ENCODE data around the gene HTATSF1. TPM values are rescaled to one million over a fixed set of nuclear protein-coding genes. Genes with fewer than 3 reads are reported as not detected.

Gene HTATSF1
- polyA plus RNA-seq, 1 of the 3 experiments (the other 2 are of a cell fraction), result 2.7 TPM

GRCh38 chrX:136551410-136551809 is 54.0 kb downstream of the HTATSF1 start (continued):
- TF ChIP-seq USF1 (IDR thresholded peaks at IDR 0.05; ENCODE audit: borderline replicate concordance, low read depth), result no peak
- no peak for TF ChIP-seq FOXM1 (IDR thresholded peaks at IDR 0.05; ENCODE audit: low read depth)
- no peak for TF ChIP-seq PBX3 (IDR thresholded peaks at IDR 0.05)
- no peak for TF ChIP-seq CTCF (IDR thresholded peaks at IDR 0.05)
- no peak for TF ChIP-seq EZH2phosphoT487 (IDR thresholded peaks at IDR 0.05; ENCODE audit: borderline replicate concordance, low read depth)
- no peak for TF ChIP-seq ELF1 (IDR thresholded peaks at IDR 0.05)
- no peak for TF ChIP-seq FOSL2 (IDR thresholded peaks at IDR 0.05; ENCODE audit: borderline replicate concordance, low read depth)
- no peak for TF ChIP-seq GATA2 (CRISPR knock-in tag; IDR thresholded peaks at IDR 0.05)

- H3K27ac ChIP-seq (ENCODE audit: low read depth in 2 of 2, low read length in 1 of 2), result no peak overlapping the region
- ChIA-PET CTCF (no interaction called here), POLR2A (no interaction called here)
- H3K9ac ChIP-seq, result no peak overlapping the region
- no peak for DNase-seq
- no peaks in the 10 kb centered on the region for H3K27me3 ChIP-seq (ENCODE audit: insufficient read depth)
- H4K20me1 ChIP-seq (ENCODE audit: insufficient read depth), result no peaks in the 10 kb centered on the region
- H3K9me2 ChIP-seq, result no peaks in the 10 kb centered on the region
- no peak overlapping the region for H3K4me2 ChIP-seq
- no peaks in the 10 kb centered on the region for H3K79me2 ChIP-seq (ENCODE audit: insufficient read depth)
- H3K9me3 ChIP-seq, result no peaks in the 10 kb centered on the region
- no peaks in the 10 kb centered on the region for H3K4me1 ChIP-seq (ENCODE audit: control insufficient read depth in 1 of 2, insufficient read depth in 2 of 2, low read depth in 1 of 2, low read length in 1 of 2)
- no peaks in the 10 kb centered on the region for H3F3A ChIP-seq (replicated peaks; ENCODE audit: insufficient read depth)
- H2AFZ ChIP-seq (ENCODE audit: low read depth), result no peak overlapping the region
- 22% methylated on average over 2 of the region's 2 CpGs for WGBS (ENCODE audit: low lambda C conversion rate)
- no peak overlapping the region for H3K4me3 ChIP-seq (ENCODE audit: low read depth in 2 of 2, low read length in 1 of 2)
- no peaks in the 10 kb centered on the region for H3K36me3 ChIP-seq (replicated peaks in 1 of 2; ENCODE audit: control insufficient read depth in 1 of 2, insufficient read depth in 2 of 2, low read length in 1 of 2)
- TF ChIP-seq REST (IDR thresholded peaks at IDR 0.05; ENCODE audit: low read depth, low read length) (no peak), NFIC (IDR thresholded peaks at IDR 0.05; ENCODE audit: borderline replicate concordance) (no peak), TCF12 (IDR thresholded peaks at IDR 0.05) (no peak), TAF1 (IDR thresholded peaks at IDR 0.05; ENCODE audit: borderline replicate concordance, low read depth, low read length) (no peak), JUND (IDR thresholded peaks at IDR 0.05) (no peak), ZBTB33 (IDR thresholded peaks at IDR 0.05; ENCODE audit: borderline replicate concordance, low read depth) (no peak), RAD21 (IDR thresholded peaks at IDR 0.05; ENCODE audit: low read length) (no peak), ELF1 (IDR thresholded peaks at IDR 0.05) (no peak), GABPA (IDR thresholded peaks at IDR 0.05; ENCODE audit: low read depth) (no peak), MEF2A (IDR thresholded peaks at IDR 0.05; ENCODE audit: borderline replicate concordance, low read depth) (no peak), FOXM1 (IDR thresholded peaks at IDR 0.05; ENCODE audit: low read depth) (no peak), RCOR1 (IDR thresholded peaks at IDR 0.05; ENCODE audit: low read length) (no peak), RXRA (IDR thresholded peaks at IDR 0.05; ENCODE audit: borderline replicate concordance, low read depth) (no peak), MXI1 (IDR thresholded peaks at IDR 0.05; ENCODE audit: low read depth, low read length) (no peak), EZH2phosphoT487 (IDR thresholded peaks at IDR 0.05; ENCODE audit: borderline replicate concordance, low read depth) (no peak), GATA2 (CRISPR knock-in tag; IDR thresholded peaks at IDR 0.05) (no peak), SIN3A (IDR thresholded peaks at IDR 0.05; ENCODE audit: borderline replicate concordance, low read depth, low read length) (no peak)
- TF ChIP-seq, protein P1, sequence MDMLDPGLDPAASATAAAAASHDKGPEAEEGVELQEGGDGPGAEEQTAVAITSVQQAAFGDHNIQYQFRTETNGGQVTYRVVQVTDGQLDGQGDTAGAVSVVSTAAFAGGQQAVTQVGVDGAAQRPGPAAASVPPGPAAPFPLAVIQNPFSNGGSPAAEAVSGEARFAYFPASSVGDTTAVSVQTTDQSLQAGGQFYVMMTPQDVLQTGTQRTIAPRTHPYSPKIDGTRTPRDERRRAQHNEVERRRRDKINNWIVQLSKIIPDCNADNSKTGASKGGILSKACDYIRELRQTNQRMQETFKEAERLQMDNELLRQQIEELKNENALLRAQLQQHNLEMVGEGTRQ (IDR thresholded peaks at IDR 0.05; ENCODE audit: borderline replicate concordance, low read depth, low read length), result no peak
These were observed 58.3 kb downstream of the HTATSF1 start for GRCh38 chrX:136555694-136556093.

Data from SK-N-SH (cell line).